ENCODE results near the gene TMEM151B. TPM values are rescaled to one million over a fixed set of nuclear protein-coding genes. Genes with fewer than 3 reads are reported as not detected.
A peak's percentile ranks its signal among the peaks of the same experiment; 100 is the strongest.
"Not testable (repeated sequence)": the region's sequence is repeated elsewhere in the genome, so short reads cannot be mapped to it uniquely, and the experiment has no call there.

TMEM151B gene
- polyA plus RNA-seq, 1 of the 3 experiments (the other 2 are of a cell fraction) = 0.05 TPM

DNA sequence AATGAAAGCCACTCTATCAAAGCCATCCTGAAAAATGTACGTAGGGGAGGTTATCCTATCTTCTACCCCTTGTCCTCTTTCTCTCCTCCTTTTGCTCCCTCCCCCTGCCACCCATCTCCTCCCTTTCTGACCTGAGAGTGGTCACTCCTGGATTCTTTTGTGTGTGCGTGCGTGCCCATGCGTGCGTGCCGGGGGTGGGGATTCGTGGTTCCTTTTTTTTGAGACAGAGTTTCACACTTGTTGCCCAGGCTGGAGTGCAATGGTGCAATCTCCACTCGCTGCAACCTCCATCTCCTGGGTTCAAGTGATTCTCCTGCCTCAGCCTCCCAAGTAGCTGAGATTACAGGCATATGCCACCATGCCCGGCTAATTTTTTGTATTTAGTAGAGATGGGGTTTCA lies 38.8 kb upstream of the TMEM151B start:
- H4K20me1 ChIP-seq (ENCODE audit: insufficient read depth); POLR2A ChIA-PET; H3K9ac ChIP-seq; H3K4me3 ChIP-seq (ENCODE audit: low read depth in 2 of 2, low read length in 1 of 2); H3K79me2 ChIP-seq (ENCODE audit: insufficient read depth); H3K27me3 ChIP-seq (ENCODE audit: insufficient read depth); H2AFZ ChIP-seq (ENCODE audit: low read depth); H3K9me3 ChIP-seq; H3K27ac ChIP-seq (ENCODE audit: low read depth in 2 of 2, low read length in 1 of 2); H3K4me2 ChIP-seq; H3K36me3 ChIP-seq (replicated peaks in 1 of 2; ENCODE audit: control insufficient read depth in 1 of 2, insufficient read depth in 2 of 2, low read length in 1 of 2); H3K9me2 ChIP-seq; DNase-seq: not testable (repeated sequence)
- Histone ChIP-seq H3F3A (replicated peaks; ENCODE audit: insufficient read depth) (peaks cover 11% of the 10 kb centered on the region), H3K4me1 (ENCODE audit: control insufficient read depth in 1 of 2, insufficient read depth in 2 of 2, low read depth in 1 of 2, low read length in 1 of 2) (peaks cover 18 to 83% of the 10 kb centered on the region in 2 experiments)
- 96% methylated on average over 9 of the region's 9 CpGs for WGBS (ENCODE audit: low lambda C conversion rate)
- CTCF ChIA-PET = interaction anchor here (0.7 to 8.5 kb wide), 3 partner anchors 9 to 105 kb away, joined by 3 to 224 read pairs (median 3); partner anchors contain the start of genes MYMX and SLC29A1

DNA sequence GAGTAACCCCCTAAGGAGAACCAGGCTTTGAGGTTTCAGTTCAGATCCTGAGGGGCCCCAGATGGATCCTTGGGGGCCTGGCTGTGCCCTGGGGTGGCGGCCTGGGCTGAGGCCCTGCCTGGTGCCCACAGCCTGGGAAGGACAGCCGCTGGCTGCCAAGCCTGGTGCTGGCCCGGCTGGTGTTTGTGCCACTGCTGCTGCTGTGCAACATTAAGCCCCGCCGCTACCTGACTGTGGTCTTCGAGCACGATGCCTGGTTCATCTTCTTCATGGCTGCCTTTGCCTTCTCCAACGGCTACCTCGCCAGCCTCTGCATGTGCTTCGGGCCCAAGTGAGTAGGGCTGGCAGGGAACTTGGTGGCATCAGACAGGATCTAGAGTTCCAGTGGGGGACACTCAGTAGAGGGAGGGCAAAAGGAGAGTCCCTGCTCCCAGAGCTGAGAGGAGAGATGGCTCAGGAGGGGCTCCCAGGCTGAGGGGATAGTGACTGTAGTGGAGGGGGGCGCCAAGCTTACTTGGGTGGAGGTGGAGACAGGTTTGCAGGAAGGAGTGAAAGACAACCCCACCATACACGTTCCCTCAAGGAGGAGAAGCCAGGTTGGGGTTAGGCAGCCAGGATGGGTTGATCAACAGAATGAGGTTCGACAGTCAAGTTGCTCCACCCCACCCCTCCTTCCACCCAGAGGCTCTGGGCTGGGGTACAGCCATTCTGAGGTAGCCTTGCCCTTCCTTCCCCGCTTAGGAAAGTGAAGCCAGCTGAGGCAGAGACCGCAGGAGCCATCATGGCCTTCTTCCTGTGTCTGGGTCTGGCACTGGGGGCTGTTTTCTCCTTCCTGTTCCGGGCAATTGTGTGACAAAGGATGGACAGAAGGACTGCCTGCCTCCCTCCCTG lies 37.3 kb upstream of the TMEM151B start:
- Histone ChIP-seq H3K4me3 (ENCODE audit: low read depth in 2 of 2, low read length in 1 of 2) (no peak overlapping the region), H4K20me1 (ENCODE audit: insufficient read depth) (no peaks in the 10 kb centered on the region), H3K4me1 (ENCODE audit: control insufficient read depth in 1 of 2, insufficient read depth in 2 of 2, low read depth in 1 of 2, low read length in 1 of 2) (peaks cover 26 to 78% of the 10 kb centered on the region in 2 experiments), H3F3A (replicated peaks; ENCODE audit: insufficient read depth) (peaks cover 18% of the 10 kb centered on the region), H3K9me2 (no peaks in the 10 kb centered on the region), H3K27ac (ENCODE audit: low read depth in 2 of 2, low read length in 1 of 2) (peak overlapping the region in 1 of 2 experiments; percentile 91; a peak in 3 of 4 replicates), H3K79me2 (ENCODE audit: insufficient read depth) (no peaks in the 10 kb centered on the region), H2AFZ (ENCODE audit: low read depth) (no peak overlapping the region), H3K27me3 (ENCODE audit: insufficient read depth) (no peaks in the 10 kb centered on the region), H3K36me3 (replicated peaks in 1 of 2; ENCODE audit: control insufficient read depth in 1 of 2, insufficient read depth in 2 of 2, low read length in 1 of 2) (peaks cover 0 to 6% of the 10 kb centered on the region in 2 experiments), H3K9me3 (no peaks in the 10 kb centered on the region), H3K9ac (no peak overlapping the region), H3K4me2 (no peak overlapping the region)
- DNase-seq = no peak
- ChIA-PET CTCF (interaction anchor here (1.2 to 8.5 kb wide), 10 partner anchors 11 to 154 kb away, joined by 5 to 224 read pairs (median 10); partner anchors contain the start of genes HSP90AB1, MYMX and SLC29A1), POLR2A (interaction anchor here (2.0 to 3.2 kb wide), 3 partner anchors 9 to 13 kb away, joined by 9 to 48 read pairs (median 20); partner anchors contain the start of genes HSP90AB1 and SLC29A1)
- TF ChIP-seq MXI1 (IDR thresholded peaks at IDR 0.05; ENCODE audit: low read depth, low read length) = no peak
- WGBS (ENCODE audit: low lambda C conversion rate) = 94% methylated on average over 13 of the region's 16 CpGs

DNA sequence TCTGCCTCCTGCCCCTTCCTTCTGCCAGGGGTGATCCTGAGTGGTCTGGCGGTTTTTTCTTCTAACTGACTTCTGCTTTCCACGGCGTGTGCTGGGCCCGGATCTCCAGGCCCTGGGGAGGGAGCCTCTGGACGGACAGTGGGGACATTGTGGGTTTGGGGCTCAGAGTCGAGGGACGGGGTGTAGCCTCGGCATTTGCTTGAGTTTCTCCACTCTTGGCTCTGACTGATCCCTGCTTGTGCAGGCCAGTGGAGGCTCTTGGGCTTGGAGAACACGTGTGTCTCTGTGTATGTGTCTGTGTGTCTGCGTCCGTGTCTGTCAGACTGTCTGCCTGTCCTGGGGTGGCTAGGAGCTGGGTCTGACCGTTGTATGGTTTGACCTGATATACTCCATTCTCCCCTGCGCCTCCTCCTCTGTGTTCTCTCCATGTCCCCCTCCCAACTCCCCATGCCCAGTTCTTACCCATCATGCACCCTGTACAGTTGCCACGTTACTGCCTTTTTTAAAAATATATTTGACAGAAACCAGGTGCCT lies 36.6 kb upstream of the TMEM151B start:
- WGBS (ENCODE audit: low lambda C conversion rate) = 79% methylated on average over 12 of the region's 14 CpGs
- H2AFZ ChIP-seq (ENCODE audit: low read depth) = no peak overlapping the region
- TF ChIP-seq FOXJ3 (CRISPR knock-in tag; IDR thresholded peaks at IDR 0.05) (no peak), NFIC (IDR thresholded peaks at IDR 0.05; ENCODE audit: borderline replicate concordance) (no peak), POLR2AphosphoS5 (IDR thresholded peaks at IDR 0.05; ENCODE audit: low read depth, low read length) (no peak), TEAD4 (IDR thresholded peaks at IDR 0.05; ENCODE audit: borderline replicate concordance, insufficient read depth) (no peak), RCOR1 (IDR thresholded peaks at IDR 0.05; ENCODE audit: low read length) (no peak), TAF1 (IDR thresholded peaks at IDR 0.05; ENCODE audit: borderline replicate concordance, low read depth, low read length) (no peak), GABPA (IDR thresholded peaks at IDR 0.05; ENCODE audit: low read depth) (no peak), YY1 (IDR thresholded peaks at IDR 0.05; ENCODE audit: low read depth) (no peak), SMC3 (IDR thresholded peaks at IDR 0.05; ENCODE audit: low read depth, low read length) (no peak), RAD21 (IDR thresholded peaks at IDR 0.05; ENCODE audit: low read length) (no peak), CHD2 (IDR thresholded peaks at IDR 0.05; ENCODE audit: low read length, partially characterized antibody) (no peak), GATA2 (CRISPR knock-in tag; IDR thresholded peaks at IDR 0.05) (no peak), JUND (IDR thresholded peaks at IDR 0.05) (no peak)
- TF ChIP-seq, protein P1, sequence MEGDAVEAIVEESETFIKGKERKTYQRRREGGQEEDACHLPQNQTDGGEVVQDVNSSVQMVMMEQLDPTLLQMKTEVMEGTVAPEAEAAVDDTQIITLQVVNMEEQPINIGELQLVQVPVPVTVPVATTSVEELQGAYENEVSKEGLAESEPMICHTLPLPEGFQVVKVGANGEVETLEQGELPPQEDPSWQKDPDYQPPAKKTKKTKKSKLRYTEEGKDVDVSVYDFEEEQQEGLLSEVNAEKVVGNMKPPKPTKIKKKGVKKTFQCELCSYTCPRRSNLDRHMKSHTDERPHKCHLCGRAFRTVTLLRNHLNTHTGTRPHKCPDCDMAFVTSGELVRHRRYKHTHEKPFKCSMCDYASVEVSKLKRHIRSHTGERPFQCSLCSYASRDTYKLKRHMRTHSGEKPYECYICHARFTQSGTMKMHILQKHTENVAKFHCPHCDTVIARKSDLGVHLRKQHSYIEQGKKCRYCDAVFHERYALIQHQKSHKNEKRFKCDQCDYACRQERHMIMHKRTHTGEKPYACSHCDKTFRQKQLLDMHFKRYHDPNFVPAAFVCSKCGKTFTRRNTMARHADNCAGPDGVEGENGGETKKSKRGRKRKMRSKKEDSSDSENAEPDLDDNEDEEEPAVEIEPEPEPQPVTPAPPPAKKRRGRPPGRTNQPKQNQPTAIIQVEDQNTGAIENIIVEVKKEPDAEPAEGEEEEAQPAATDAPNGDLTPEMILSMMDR (IDR thresholded peaks at IDR 0.05) = no peak
- TF ChIP-seq, protein P2, sequence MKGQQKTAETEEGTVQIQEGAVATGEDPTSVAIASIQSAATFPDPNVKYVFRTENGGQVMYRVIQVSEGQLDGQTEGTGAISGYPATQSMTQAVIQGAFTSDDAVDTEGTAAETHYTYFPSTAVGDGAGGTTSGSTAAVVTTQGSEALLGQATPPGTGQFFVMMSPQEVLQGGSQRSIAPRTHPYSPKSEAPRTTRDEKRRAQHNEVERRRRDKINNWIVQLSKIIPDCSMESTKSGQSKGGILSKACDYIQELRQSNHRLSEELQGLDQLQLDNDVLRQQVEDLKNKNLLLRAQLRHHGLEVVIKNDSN (IDR thresholded peaks at IDR 0.05; ENCODE audit: borderline replicate concordance, low read depth) = no peak

More for the DNA sequence above, 36.6 kb upstream of the TMEM151B start:
- ChIA-PET CTCF (interaction anchor here (1.2 to 8.5 kb wide), 33 partner anchors 12 to 154 kb away, joined by 3 to 224 read pairs (median 10); partner anchors contain the start of genes HSP90AB1, MYMX, SLC29A1 and SLC35B2), POLR2A (interaction anchor here (0.5 to 3.2 kb wide), 5 partner anchors 10 to 61 kb away, joined by 3 to 48 read pairs (median 9); partner anchors contain the start of genes HSP90AB1 and SLC29A1)
- Histone ChIP-seq H3K9me3 (no peaks in the 10 kb centered on the region), H3K9ac (no peak overlapping the region), H4K20me1 (ENCODE audit: insufficient read depth) (no peaks in the 10 kb centered on the region), H3K27ac (ENCODE audit: low read depth in 2 of 2, low read length in 1 of 2) (peak overlapping the region; percentile 78 to 91; a peak in 3 of 4 replicates), H3K4me1 (ENCODE audit: control insufficient read depth in 1 of 2, insufficient read depth in 2 of 2, low read depth in 1 of 2, low read length in 1 of 2) (peaks cover 26 to 74% of the 10 kb centered on the region in 2 experiments), H3K4me3 (ENCODE audit: low read depth in 2 of 2, low read length in 1 of 2) (no peak overlapping the region), H3K79me2 (ENCODE audit: insufficient read depth) (no peaks in the 10 kb centered on the region), H3K9me2 (no peaks in the 10 kb centered on the region), H3F3A (replicated peaks; ENCODE audit: insufficient read depth) (peaks cover 18% of the 10 kb centered on the region), H3K27me3 (ENCODE audit: insufficient read depth) (no peaks in the 10 kb centered on the region), H3K4me2 (peak overlapping the region; percentile 75; the same call in 1 of the 2 replicates), H3K36me3 (replicated peaks in 1 of 2; ENCODE audit: control insufficient read depth in 1 of 2, insufficient read depth in 2 of 2, low read length in 1 of 2) (peaks cover 0 to 6% of the 10 kb centered on the region in 2 experiments)
- peak; percentile 62 for DNase-seq
